B cell (primary cell): ENCODE measurements around the gene CBLB.

Experiments used
- CTCF ChIP-seq: fragments of 200-600 bp; IDR thresholded peaks from one replicate; pipeline ENCODE4 v1.8.0; 2022; ENCODE audit warnings: antibody characterized with exemption, mild to moderate bottlenecking
- EZH2 ChIP-seq: IDR thresholded peaks from 2 replicates; pipeline ENCODE4 v1.6.1; 2012; ENCODE audit warnings: borderline replicate concordance, low read depth, mild to moderate bottlenecking, moderate library complexity, low read length; ENCODE audit not compliant: insufficient read depth, poor library complexity, severe bottlenecking

GRCh38 chr3:105866656-105867653 lies 1.9 kb downstream of the CBLB start:
- TF ChIP-seq CTCF (no peak), EZH2 (no peak)
